K562 (cell line): ENCODE results near the gene SOX18. TPM values are rescaled to one million over a fixed set of nuclear protein-coding genes. Genes with fewer than 3 reads are reported as not detected.

ENCODE experiments used
- ATAC-seq: fragments of 200-7000 bp; cut with Tn5 transposase; 3 replicates; pipeline ENCODE4 v1.9.1; 2020; ENCODE audit warnings: moderate library complexity
- BruUV-seq: library from RNA; stranded (reverse); fragments of 400-500 nt; replicated peaks from 2 replicates; lab custom pipeline; 2021; lab: Mats Ljungman, UMichigan
- CTCF ChIA-PET: fragments of 300-600 bp; formaldehyde crosslinking; extraction: SDS; loops from one replicate; lab custom pipeline; 2021; ENCODE audit warnings: low intra/inter-chr PET ratio; lab: Yijun Ruan, JAX
- POLR2A ChIA-PET: fragments of 300-600, 350-650 bp; sonication (Branson Sonifier 250); formaldehyde crosslinking; extraction: SDS; loops from one replicate; lab custom pipeline; 2021; ENCODE audit warnings: antibody characterized with exemption, inconsistent platforms; lab: Yijun Ruan, JAX
- DNase-seq, 4 experiments: peaks; one replicate each; pipeline versions ENCODE4 v3.0.0 to v3.0.0-alpha.2; 2011 to 2018; ENCODE audit warnings: low spot score in 3 of 4, mixed read lengths in 3 of 4; ENCODE audit errors: extremely low read depth in 1 of 4
- FAIRE-seq: peaks from 2 replicates; lab custom pipeline; 2011; peaks lifted over from hg19 to GRCh38; lab: Jason Lieb, UNC
- H2AFZ ChIP-seq: 2 replicates; pipeline ENCODE4 v1.6.0; 2011; ENCODE audit warnings: low read depth, low read length, control low read depth, inconsistent platforms
- H3K27ac ChIP-seq: fragments of 200-600 bp; 3 replicates; pipeline ENCODE4 v1.8.0; 2011; ENCODE audit warnings: low read depth, mild to moderate bottlenecking, control low read depth, inconsistent platforms, low read length, moderate library complexity, mixed read lengths; ENCODE audit errors: extremely low read depth
- H3K27me3 ChIP-seq, 2 experiments: fragments of 300-600 bp in 1 of 2; 2 replicates in 1 of 2; 3 replicates in 1 of 2; pipeline versions ENCODE4 v1.6.0 to v1.8.0; 2011; ENCODE audit warnings: inconsistent platforms in 2 of 2, low read length in 2 of 2, mild to moderate bottlenecking in 1 of 2, mixed read lengths in 1 of 2, moderate library complexity in 1 of 2; ENCODE audit not compliant: control insufficient read depth in 2 of 2, insufficient read depth in 2 of 2
- H3K36me3 ChIP-seq: fragments of 300-600 bp; 3 replicates; pipeline ENCODE4 v1.8.0; 2011; ENCODE audit warnings: mild to moderate bottlenecking, low read length, inconsistent platforms; ENCODE audit not compliant: control insufficient read depth, insufficient read depth
- H3K4me1 ChIP-seq, 2 experiments: fragments of 200-600 bp in 1 of 2; replicated peaks in 1 of 2; 2 replicates in 1 of 2; 3 replicates in 1 of 2; pipeline versions ENCODE4 v1.5.1 to v1.8.0; 2011; ENCODE audit warnings: inconsistent platforms in 2 of 2, low read length in 2 of 2, mild to moderate bottlenecking in 1 of 2, mixed read lengths in 1 of 2, moderate library complexity in 1 of 2; ENCODE audit not compliant: control insufficient read depth in 2 of 2, insufficient read depth in 2 of 2
- H3K4me2 ChIP-seq: 2 replicates; pipeline ENCODE4 v1.6.1; 2011; ENCODE audit warnings: low read length, control low read depth, inconsistent platforms, mixed read lengths; ENCODE audit not compliant: insufficient read depth
- H3K4me3 ChIP-seq: fragments of 200-600 bp; sonication (generic), shearing (Covaris generic); 2 replicates; pipeline ENCODE4 v1.5.1; 2016; ENCODE audit warnings: control low read depth, inconsistent platforms
- H3K79me2 ChIP-seq: fragments of 200-600 bp; 3 replicates; pipeline ENCODE4 v1.8.0; 2011; ENCODE audit warnings: low read length, inconsistent platforms; ENCODE audit not compliant: control insufficient read depth, insufficient read depth
- H3K9ac ChIP-seq, 2 experiments: 2 replicates each; pipeline versions ENCODE4 v1.6.0 to v1.6.1; 2011; ENCODE audit warnings: low read depth in 2 of 2, low read length in 2 of 2, control low read depth in 1 of 2, inconsistent platforms in 1 of 2, mild to moderate bottlenecking in 1 of 2, mixed read lengths in 1 of 2; ENCODE audit not compliant: insufficient read depth in 1 of 2
- H3K9me1 ChIP-seq: one replicate; pipeline ENCODE4 v1.6.0; 2011; ENCODE audit warnings: inconsistent platforms, mild to moderate bottlenecking, low read length, moderate library complexity; ENCODE audit not compliant: control insufficient read depth, insufficient read depth
- H3K9me3 ChIP-seq: replicated peaks from 2 replicates; pipeline ENCODE4 v1.5.1; 2011; ENCODE audit warnings: low read depth, low read length, inconsistent platforms; ENCODE audit not compliant: control insufficient read depth, insufficient read depth
- H4K20me1 ChIP-seq: replicated peaks from 2 replicates; pipeline ENCODE4 v1.6.1; 2011; ENCODE audit warnings: low read length, inconsistent platforms, mixed read lengths; ENCODE audit not compliant: control insufficient read depth, insufficient read depth
- MYNN ChIP-seq, 2 experiments: sonication (generic); formaldehyde crosslinking in 1 of 2; IDR thresholded peaks; 2 replicates each; pipeline versions ENCODE4 v1.5.0 to v1.6.1; 2016 to 2020; ENCODE audit warnings: antibody characterized with exemption in 1 of 2, missing genetic modification reagents in 1 of 2
- RBBP5 ChIP-seq: fragments of 200-600 bp; sonication (generic); IDR thresholded peaks from 2 replicates; pipeline ENCODE4 v1.6.1; 2012; ENCODE audit warnings: borderline replicate concordance, mild to moderate bottlenecking, low read length, control low read depth, inconsistent platforms; ENCODE audit not compliant: insufficient read depth, poor library complexity, severe bottlenecking
- SIN3A ChIP-seq, 2 experiments: fragments of 150-350 bp in 1 of 2; IDR thresholded peaks; 2 replicates each; pipeline ENCODE4 v1.6.1; 2011 to 2016; ENCODE audit warnings: borderline replicate concordance in 2 of 2, low read depth in 2 of 2, low read length in 2 of 2, mild to moderate bottlenecking in 2 of 2, moderate library complexity in 2 of 2; ENCODE audit not compliant: control insufficient read depth in 1 of 2
- SRF ChIP-seq, 2 experiments: fragments of 250-450, 450-650 bp in 1 of 2; sonication (Bioruptor Pico) in 1 of 2; sonication (generic) in 1 of 2; formaldehyde crosslinking; IDR thresholded peaks; 2 replicates each; pipeline versions ENCODE4 v1.5.0 to v1.5.1; 2020 to 2022; ENCODE audit warnings: mild to moderate bottlenecking in 1 of 2, missing genetic modification reagents in 1 of 2
- ZNF263 ChIP-seq: sonication (generic); formaldehyde crosslinking; IDR thresholded peaks from 2 replicates; pipeline ENCODE4 v1.8.0; 2022; ENCODE audit warnings: mild to moderate bottlenecking, missing genetic modification reagents, borderline replicate concordance
- WGBS: fragments of 100-300 bp; shearing (Covaris generic); methylation state at CpG from one replicate; pipeline ENCODE4 v1.1.6; 2016; ENCODE audit warnings: low coverage, mixed read lengths; ENCODE audit not compliant: insufficient coverage; ENCODE audit errors: missing lambda C conversion rate; 5-methylcytosine and 5-hydroxymethylcytosine counted together
- in situ Hi-C: fragments of 300-500 bp; cut with MboI; formaldehyde crosslinking; loops from 4 replicates; pipeline ENCODE4 v1.15.0; 2018; ENCODE audit warnings: inconsistent platforms, mixed read lengths
- intact Hi-C: fragments of 100-400 bp; cut with micrococcal nuclease; formaldehyde crosslinking; loops from 2 replicates; pipeline ENCODE4 v1.14.2; 2022
- polyA plus RNA-seq, 8 experiments: library from polyadenylated mRNA; depleted of rRNA in 4 of 8; stranded (reverse) in 5 of 8; unstranded in 3 of 8; fragments of >200 nt; fragmentation: Nextera tagmentation in 2 of 8; fragmentation: Illumina TruSeq in 1 of 8; extraction: Ambion mirVana in 2 of 8; extraction: Trizol in 1 of 8; gene quantifications; 2 replicates each; pipeline versions ENCODE4 v1.2.1 to v1.2.3, GENCODE V29; 2011 to 2014; ENCODE audit warnings: inconsistent platforms in 1 of 8, missing spikeins in 1 of 8
- total RNA-seq, 7 experiments: library from RNA; depleted of rRNA in 6 of 7; stranded (reverse); fragments of >200 nt in 6 of 7; fragmentation: Illumina TruSeq in 2 of 7; extraction: Trizol in 2 of 7; gene quantifications; 2 replicates each; pipeline versions ENCODE4 v1.2.1 to v1.2.3, GENCODE V29; 2011 to 2021; ENCODE audit warnings: low replicate concordance in 1 of 7
- TF ChIP-seq, protein P1 (sequence below), 3 experiments: fragments of 200-800 bp in 1 of 3; sonication (Bioruptor generic) in 1 of 3; sonication (generic) in 1 of 3; formaldehyde crosslinking in 1 of 3; IDR thresholded peaks; 2 replicates each; pipeline versions ENCODE4 v1.6.1 to v1.8.0; 2016 to 2022; ENCODE audit warnings: mild to moderate bottlenecking in 2 of 3, missing compliant biosample characterization in 2 of 3, missing genetic modification characterization in 2 of 3, missing genetic modification reagents in 1 of 3

Gene SOX18
- total and polyA plus RNA-seq, 9 of the 15 experiments (the other 6 are each of a cell fraction or from before 2014, with no cell fraction given): 0.15 to 19.8 (median 0.33) TPM

DNA sequence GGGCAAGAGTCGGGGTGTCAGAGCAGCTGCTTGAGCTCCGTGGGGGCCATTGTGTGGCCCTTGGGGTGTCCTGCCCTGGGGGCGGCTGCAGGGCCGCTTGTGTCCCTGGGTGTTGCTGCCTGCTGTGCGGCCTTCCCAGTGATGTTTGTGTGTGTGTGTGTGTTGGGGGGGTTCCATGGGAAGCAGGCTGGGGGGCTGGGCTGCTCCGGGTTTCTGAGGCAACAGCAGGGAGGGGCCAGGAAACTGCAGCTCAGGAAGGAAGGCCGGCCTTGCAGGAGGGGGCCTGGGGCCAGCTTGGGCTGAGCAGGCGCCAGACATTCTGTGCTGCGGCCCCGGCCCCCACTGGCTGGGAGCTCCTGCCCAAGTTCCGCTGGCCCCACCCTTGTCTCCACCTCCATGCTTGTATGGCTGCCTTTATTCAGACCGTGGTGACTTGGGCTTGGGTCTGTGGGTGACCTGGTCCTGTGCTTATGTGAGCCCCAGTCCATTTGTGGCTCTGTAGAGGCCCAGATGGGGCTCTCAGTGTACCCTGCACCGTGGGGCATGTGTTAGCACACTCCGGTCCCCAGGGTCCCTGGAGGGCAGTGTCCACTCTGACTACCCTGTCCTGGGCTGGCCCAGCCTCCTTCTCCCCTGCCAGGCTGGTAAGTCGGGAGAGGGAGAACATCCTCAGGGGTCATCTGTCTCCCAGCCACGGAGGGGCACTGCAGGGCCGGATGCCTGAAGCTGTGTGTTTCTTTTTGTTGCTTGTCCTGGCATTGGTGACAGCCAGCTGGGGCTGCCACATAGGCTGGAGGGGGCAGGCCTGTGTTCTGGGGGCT, 4.6 kb upstream of the SOX18 start:
- H3K27me3 ChIP-seq: no peaks in the 10 kb centered on the region
- ChIA-PET POLR2A (interaction anchor here (0.7 to 1.7 kb wide), 8 partner anchors 9 to 220 kb away, joined by 3 to 10 read pairs (median 4); partner anchors contain the start of genes RGS19 and TCEA2), CTCF (interaction anchor here (1.1 kb wide), 1 partner anchor 16 kb away, joined by 3 read pairs; no protein-coding TSS in a partner anchor)
- WGBS: 22% methylated on average over 14 of the region's 17 CpGs
- DNase-seq (peak; percentile 60 to 68 (median 62)), FAIRE-seq (peak; percentile 69), ATAC-seq (peak; percentile 59)
- no peaks in the 10 kb centered on the region for H3K36me3 ChIP-seq
- peaks cover 29 to 87% of the 10 kb centered on the region in 2 experiments for H3K4me1 ChIP-seq
- H3K27ac ChIP-seq: peak overlapping the region; percentile 61
- H3K9me1 ChIP-seq: no peaks in the 10 kb centered on the region
- peak overlapping the region; percentile 42 to 90; a peak in 3 of 4 replicates for H3K9ac ChIP-seq
- intact Hi-C loops: loop anchor here (2.0 to 5.0 kb wide), 2 partner anchors 15 to 77 kb away; partner anchors contain the start of gene SAMD10
- peak overlapping the region; percentile 84 for H2AFZ ChIP-seq
- in situ Hi-C loops: no loop called here
- H3K9me3 ChIP-seq: no peaks in the 10 kb centered on the region
- no peak overlapping the region for H3K4me3 ChIP-seq
- H3K4me2 ChIP-seq: peak overlapping the region; percentile 40
- BruUV-seq: no TSS peak
- H3K79me2 ChIP-seq: no peaks in the 10 kb centered on the region
- no peaks in the 10 kb centered on the region for H4K20me1 ChIP-seq
- TF ChIP-seq SIN3A (IDR thresholded peaks at IDR 0.05; ENCODE audit: borderline replicate concordance in 2 of 2, control insufficient read depth in 1 of 2, low read depth in 2 of 2, low read length in 2 of 2): no peak
- TF ChIP-seq, protein P1, sequence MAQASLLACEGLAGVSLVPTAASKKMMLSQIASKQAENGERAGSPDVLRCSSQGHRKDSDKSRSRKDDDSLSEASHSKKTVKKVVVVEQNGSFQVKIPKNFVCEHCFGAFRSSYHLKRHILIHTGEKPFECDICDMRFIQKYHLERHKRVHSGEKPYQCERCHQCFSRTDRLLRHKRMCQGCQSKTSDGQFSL (CRISPR knock-in tag; IDR thresholded peaks at IDR 0.05): 0 out of 2 replicates have a peak, but pooled peaks have one; percentile 47
- TF ChIP-seq, protein P1 (tag; IDR thresholded peaks at IDR 0.05): no peak
- no peak for TF ChIP-seq MYNN (IDR thresholded peaks at IDR 0.05)
- no peak for TF ChIP-seq MYNN (CRISPR knock-in tag; IDR thresholded peaks at IDR 0.05)
- no peak for TF ChIP-seq SRF (CRISPR knock-in tag; IDR thresholded peaks at IDR 0.05)
- TF ChIP-seq RBBP5: peak; percentile 23
- no peak for TF ChIP-seq ZNF263 (CRISPR knock-in tag)
